ENCODE data around the gene DLGAP1.

DNA sequence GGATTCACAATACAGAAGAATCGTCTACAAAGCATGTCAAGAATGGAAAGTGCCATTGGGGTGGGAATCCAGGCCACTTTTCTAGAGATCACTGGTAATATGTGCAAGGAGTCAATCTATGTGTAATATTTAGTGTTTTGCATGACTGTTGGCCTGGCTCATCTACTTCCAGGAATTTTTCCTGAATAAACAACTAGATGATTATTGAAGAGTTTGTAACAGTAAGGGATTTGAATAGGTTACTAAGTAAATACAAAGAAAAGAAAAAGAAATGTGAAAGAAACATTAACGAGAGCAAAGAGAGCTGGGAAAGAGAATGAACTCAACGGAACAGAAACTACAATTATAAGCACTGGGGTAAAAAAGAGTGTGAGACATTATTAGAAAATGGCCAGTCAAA lies 599.1 kb downstream of the DLGAP1 start:
- TF ChIP-seq POLR2A (IDR thresholded peaks at IDR 0.05; ENCODE audit: low read length) (no peak), GATA1 (IDR thresholded peaks at IDR 0.05; ENCODE audit: low read depth, low read length) (no peak)

Data from erythroblast (primary cell).